Breast epithelium (tissue), 3 donors: ENCODE results near the gene LRRC3B.

Experiments used
- CTCF ChIP-seq, 3 donors: fragments of 450-650 bp; IDR thresholded peaks; one replicate each; pipeline ENCODE4 v1.5.1; 2016 to 2017; ENCODE audit warnings: antibody characterized with exemption in 3 of 3, mild to moderate bottlenecking in 3 of 3, moderate library complexity in 3 of 3
- POLR2A ChIP-seq: fragments of 450-650 bp; IDR thresholded peaks from one replicate; pipeline ENCODE4 v1.6.1; 2016; ENCODE audit warnings: antibody characterized with exemption, mild to moderate bottlenecking, moderate library complexity

- no peak for TF ChIP-seq CTCF (IDR thresholded peaks at IDR 0.05)
- no peak for TF ChIP-seq POLR2A
Observed at GRCh38 chr3:26589678-26590077, 32.9 kb upstream of the LRRC3B start.
